PFSK-1 (cell line): ENCODE data around the gene PIF1.

Source experiments
- FOXP2 ChIP-seq: optimal IDR thresholded peaks from 2 replicates; pipeline ENCODE3; 2011; ENCODE audit warnings: borderline replicate concordance, control low read depth, inconsistent platforms; ENCODE audit not compliant: insufficient read depth; ENCODE audit errors: extremely low read length, extremely low read depth
- POLR2AphosphoS5 ChIP-seq: IDR thresholded peaks from 2 replicates; pipeline ENCODE4 v1.6.1; 2012; ENCODE audit warnings: low read depth, mild to moderate bottlenecking, control low read depth, low read length, moderate library complexity
- SIN3A ChIP-seq: IDR thresholded peaks from 2 replicates; pipeline ENCODE4 v1.6.1; 2012; ENCODE audit warnings: mild to moderate bottlenecking, low read length, moderate library complexity, borderline replicate concordance; ENCODE audit not compliant: insufficient read depth
- TAF1 ChIP-seq: IDR thresholded peaks from 2 replicates; pipeline ENCODE4 v1.6.1; 2012; ENCODE audit warnings: low read length, control low read depth, borderline replicate concordance; ENCODE audit not compliant: insufficient read depth
- TF ChIP-seq, protein P1 (sequence below), 2 experiments: IDR thresholded peaks; 2 replicates each; pipeline versions ENCODE4 v1.6.1 to v1.8.0; 2011 to 2012; ENCODE audit warnings: low read depth in 2 of 2, low read length in 2 of 2, control low read depth in 1 of 2, inconsistent platforms in 1 of 2, mild to moderate bottlenecking in 1 of 2, moderate library complexity in 1 of 2; ENCODE audit not compliant: insufficient read depth in 1 of 2

DNA sequence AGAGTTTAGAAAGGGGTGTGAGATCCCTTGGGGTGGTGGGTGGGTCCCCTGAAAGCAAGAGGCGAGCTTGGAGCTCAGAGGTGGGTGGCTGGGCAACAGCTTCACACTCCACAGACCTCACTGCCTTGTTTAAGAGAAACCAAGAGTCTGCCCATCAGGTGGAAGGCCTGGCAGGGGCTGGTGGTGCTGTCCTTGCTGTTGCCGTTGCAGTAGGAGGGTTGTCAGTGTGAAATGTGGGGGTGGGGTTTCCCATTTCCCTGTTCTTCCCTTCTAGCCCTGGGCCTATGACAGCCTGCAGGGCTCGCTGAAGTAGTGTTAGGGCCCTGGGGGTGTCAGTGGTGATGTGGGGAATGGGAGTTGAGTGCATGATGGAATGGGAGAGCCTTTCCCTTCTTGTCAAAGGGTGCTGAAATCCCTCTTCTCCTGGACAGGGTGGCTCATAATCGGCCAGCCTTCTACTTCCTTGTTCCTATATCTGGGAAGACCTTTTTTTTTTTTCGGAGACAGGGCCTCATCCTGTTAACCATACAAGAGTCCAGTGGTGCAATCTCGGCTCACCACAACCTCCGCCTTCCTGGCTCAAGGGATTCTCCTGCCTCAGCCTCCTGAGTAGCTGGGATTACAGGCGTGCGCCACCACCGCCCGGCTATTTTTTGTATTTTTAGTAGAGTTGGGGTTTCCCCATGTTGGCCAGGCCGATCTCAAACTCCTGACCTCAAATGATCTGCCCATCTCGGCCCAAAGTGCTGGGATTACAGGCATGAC is 20.6 kb upstream of the PIF1 start:
- TF ChIP-seq, protein P1, sequence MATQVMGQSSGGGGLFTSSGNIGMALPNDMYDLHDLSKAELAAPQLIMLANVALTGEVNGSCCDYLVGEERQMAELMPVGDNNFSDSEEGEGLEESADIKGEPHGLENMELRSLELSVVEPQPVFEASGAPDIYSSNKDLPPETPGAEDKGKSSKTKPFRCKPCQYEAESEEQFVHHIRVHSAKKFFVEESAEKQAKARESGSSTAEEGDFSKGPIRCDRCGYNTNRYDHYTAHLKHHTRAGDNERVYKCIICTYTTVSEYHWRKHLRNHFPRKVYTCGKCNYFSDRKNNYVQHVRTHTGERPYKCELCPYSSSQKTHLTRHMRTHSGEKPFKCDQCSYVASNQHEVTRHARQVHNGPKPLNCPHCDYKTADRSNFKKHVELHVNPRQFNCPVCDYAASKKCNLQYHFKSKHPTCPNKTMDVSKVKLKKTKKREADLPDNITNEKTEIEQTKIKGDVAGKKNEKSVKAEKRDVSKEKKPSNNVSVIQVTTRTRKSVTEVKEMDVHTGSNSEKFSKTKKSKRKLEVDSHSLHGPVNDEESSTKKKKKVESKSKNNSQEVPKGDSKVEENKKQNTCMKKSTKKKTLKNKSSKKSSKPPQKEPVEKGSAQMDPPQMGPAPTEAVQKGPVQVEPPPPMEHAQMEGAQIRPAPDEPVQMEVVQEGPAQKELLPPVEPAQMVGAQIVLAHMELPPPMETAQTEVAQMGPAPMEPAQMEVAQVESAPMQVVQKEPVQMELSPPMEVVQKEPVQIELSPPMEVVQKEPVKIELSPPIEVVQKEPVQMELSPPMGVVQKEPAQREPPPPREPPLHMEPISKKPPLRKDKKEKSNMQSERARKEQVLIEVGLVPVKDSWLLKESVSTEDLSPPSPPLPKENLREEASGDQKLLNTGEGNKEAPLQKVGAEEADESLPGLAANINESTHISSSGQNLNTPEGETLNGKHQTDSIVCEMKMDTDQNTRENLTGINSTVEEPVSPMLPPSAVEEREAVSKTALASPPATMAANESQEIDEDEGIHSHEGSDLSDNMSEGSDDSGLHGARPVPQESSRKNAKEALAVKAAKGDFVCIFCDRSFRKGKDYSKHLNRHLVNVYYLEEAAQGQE (IDR thresholded peaks at IDR 0.05; ENCODE audit: insufficient read depth in 1 of 2, low read depth in 2 of 2, low read length in 2 of 2): no peak
- no peak for TF ChIP-seq POLR2AphosphoS5
- TF ChIP-seq SIN3A: no peak
- TF ChIP-seq TAF1: no peak
- no peak for TF ChIP-seq FOXP2
